PFSK-1 (cell line): ENCODE data around the gene ZMIZ2.

Experiments
- FOXP2 ChIP-seq: optimal IDR thresholded peaks from 2 replicates; pipeline ENCODE3; 2011; ENCODE audit warnings: borderline replicate concordance, control low read depth, inconsistent platforms; ENCODE audit not compliant: insufficient read depth; ENCODE audit errors: extremely low read length, extremely low read depth
- POLR2AphosphoS5 ChIP-seq: IDR thresholded peaks from 2 replicates; pipeline ENCODE4 v1.6.1; 2012; ENCODE audit warnings: low read depth, mild to moderate bottlenecking, control low read depth, low read length, moderate library complexity
- REST ChIP-seq, 2 experiments: IDR thresholded peaks; 2 replicates each; pipeline versions ENCODE4 v1.6.1 to v1.8.0; 2011 to 2012; ENCODE audit warnings: low read depth in 2 of 2, low read length in 2 of 2, control low read depth in 1 of 2, inconsistent platforms in 1 of 2, mild to moderate bottlenecking in 1 of 2, moderate library complexity in 1 of 2; ENCODE audit not compliant: insufficient read depth in 1 of 2
- SIN3A ChIP-seq: IDR thresholded peaks from 2 replicates; pipeline ENCODE4 v1.6.1; 2012; ENCODE audit warnings: mild to moderate bottlenecking, low read length, moderate library complexity, borderline replicate concordance; ENCODE audit not compliant: insufficient read depth
- TAF1 ChIP-seq: IDR thresholded peaks from 2 replicates; pipeline ENCODE4 v1.6.1; 2012; ENCODE audit warnings: low read length, control low read depth, borderline replicate concordance; ENCODE audit not compliant: insufficient read depth

ZMIZ2 gene

GRCh38 chr7:44736896-44737295 is 11.8 kb upstream of the ZMIZ2 start:
- TF ChIP-seq FOXP2 (no peak), REST (IDR thresholded peaks at IDR 0.05; ENCODE audit: insufficient read depth in 1 of 2, low read depth in 2 of 2, low read length in 2 of 2) (no peak), SIN3A (no peak), TAF1 (no peak), POLR2AphosphoS5 (no peak)

GRCh38 chr7:44738051-44738723 is 10.5 kb upstream of the ZMIZ2 start:
- no peak for TF ChIP-seq SIN3A
- no peak for TF ChIP-seq REST (IDR thresholded peaks at IDR 0.05; ENCODE audit: insufficient read depth in 1 of 2, low read depth in 2 of 2, low read length in 2 of 2)
- no peak for TF ChIP-seq FOXP2
- no peak for TF ChIP-seq TAF1
- no peak for TF ChIP-seq POLR2AphosphoS5

GRCh38 chr7:44738876-44739665 is 9.6 kb upstream of the ZMIZ2 start:
- TF ChIP-seq TAF1 (no peak), SIN3A (no peak), POLR2AphosphoS5 (no peak), FOXP2 (no peak), REST (IDR thresholded peaks at IDR 0.05; ENCODE audit: insufficient read depth in 1 of 2, low read depth in 2 of 2, low read length in 2 of 2) (no peak)

GRCh38 chr7:44740055-44740454 is 8.6 kb upstream of the ZMIZ2 start:
- TF ChIP-seq TAF1 = no peak
- TF ChIP-seq POLR2AphosphoS5 = no peak
- TF ChIP-seq REST (IDR thresholded peaks at IDR 0.05; ENCODE audit: insufficient read depth in 1 of 2, low read depth in 2 of 2, low read length in 2 of 2) = no peak
- TF ChIP-seq SIN3A = no peak
- TF ChIP-seq FOXP2 = no peak

- TF ChIP-seq TAF1 = no peak
- no peak for TF ChIP-seq POLR2AphosphoS5
- TF ChIP-seq SIN3A = no peak
- no peak for TF ChIP-seq REST (IDR thresholded peaks at IDR 0.05; ENCODE audit: insufficient read depth in 1 of 2, low read depth in 2 of 2, low read length in 2 of 2)
- no peak for TF ChIP-seq FOXP2
Observed at GRCh38 chr7:44743750-44744149, 4.9 kb upstream of the ZMIZ2 start.
